Left forelimb (tissue), 1 donor: Measurements from ENCODE around the gene SYNGR3.
A peak's percentile ranks its signal among the peaks of the same experiment; 100 is the strongest.
"Not testable (repeated sequence)": the region's sequence is repeated elsewhere in the genome, so short reads cannot be mapped to it uniquely, and the experiment has no call there.

Source experiments
- DNase-seq: peaks from one replicate; pipeline ENCODE4 v3.0.0-alpha.2; 2018; ENCODE audit warnings: low spot score

Gene SYNGR3

DNA sequence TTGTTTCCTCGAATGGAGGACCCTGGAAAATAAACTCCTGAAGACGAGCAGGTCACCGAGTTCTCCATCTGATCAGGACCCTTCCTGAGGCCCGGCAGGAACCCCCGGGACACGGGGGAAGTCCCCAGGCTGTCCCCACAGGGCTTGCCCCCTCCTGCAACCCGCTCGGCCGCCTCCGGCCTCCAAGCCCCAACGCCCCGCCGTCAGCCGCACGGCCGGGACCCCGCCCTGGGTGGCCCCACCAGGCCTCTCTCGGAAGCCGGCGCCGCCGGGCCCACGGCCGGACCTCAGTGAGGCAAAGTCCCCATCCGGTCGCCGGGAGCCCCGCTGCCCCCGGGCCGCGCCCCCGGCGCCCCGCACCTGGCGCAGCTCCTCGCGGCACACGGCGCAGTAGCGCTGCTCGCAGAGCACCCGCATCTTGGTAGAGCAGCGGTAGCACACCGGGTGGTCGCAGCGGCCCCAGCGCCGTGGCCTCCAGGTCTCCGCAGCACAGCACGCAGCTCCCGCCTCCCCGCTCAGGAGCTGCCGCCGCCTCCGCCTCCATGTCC lies 19.5 kb downstream of the SYNGR3 start:
- DNase-seq = no peak

DNA sequence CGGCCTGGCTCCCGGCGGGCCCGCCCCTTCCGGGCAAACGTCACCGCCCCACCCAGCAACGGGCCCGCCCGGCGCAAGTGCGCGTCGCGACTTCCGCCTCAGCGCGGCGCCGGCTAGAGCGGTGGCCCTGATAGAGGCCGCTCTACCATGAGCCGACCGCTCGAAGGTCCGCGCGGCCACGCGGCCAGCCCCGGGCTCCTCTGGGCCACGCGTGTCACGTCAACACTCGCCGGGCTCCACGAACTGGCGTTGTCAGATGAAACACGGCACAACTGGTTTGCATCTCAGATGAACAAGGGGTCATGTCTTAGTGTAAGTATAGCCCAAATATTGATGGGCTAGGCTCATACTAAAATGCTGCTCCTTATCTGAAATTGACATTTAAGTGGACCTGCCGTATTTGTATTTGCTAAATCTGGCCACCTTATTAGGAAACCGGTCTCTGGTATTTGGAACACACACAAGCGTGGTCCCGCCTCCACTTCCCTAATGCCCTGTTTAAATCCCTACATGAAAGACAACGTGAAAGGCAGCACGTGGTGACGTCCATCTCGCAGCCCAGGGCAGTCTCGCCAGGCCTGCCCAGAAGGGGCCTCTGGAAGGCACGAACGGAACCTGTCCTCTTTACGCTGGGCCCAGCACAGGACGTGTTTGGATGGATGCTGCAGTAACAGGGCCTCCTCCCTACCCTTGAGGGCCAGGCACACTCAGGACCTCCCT lies 20.2 kb downstream of the SYNGR3 start, which contains the start of gene ZNF598:
TSS of gene ZNF598 (minus strand) at position 31 of the 720 bp plus-strand sequence.
- peak; percentile 89 for DNase-seq

DNA sequence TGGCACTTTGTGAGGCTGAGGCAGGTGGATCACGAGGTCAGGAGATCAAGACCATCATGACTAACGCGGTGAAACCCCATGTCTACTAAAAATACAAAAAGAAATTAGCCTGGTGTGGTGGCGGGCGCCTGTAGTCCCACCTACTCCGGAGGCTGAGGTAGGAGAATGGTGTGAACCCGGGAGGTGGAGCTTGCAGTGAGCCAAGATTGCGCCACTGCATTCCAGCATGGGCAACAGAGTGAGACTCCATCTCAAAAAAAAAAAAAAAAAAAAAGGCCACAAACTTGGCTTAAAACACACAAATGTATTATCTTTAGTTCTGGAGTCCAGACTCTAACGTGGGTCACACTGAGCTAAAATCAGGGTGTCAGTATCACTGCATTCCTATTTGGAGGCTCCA lies 22.0 kb downstream of the SYNGR3 start:
- not testable (repeated sequence) for DNase-seq

DNA sequence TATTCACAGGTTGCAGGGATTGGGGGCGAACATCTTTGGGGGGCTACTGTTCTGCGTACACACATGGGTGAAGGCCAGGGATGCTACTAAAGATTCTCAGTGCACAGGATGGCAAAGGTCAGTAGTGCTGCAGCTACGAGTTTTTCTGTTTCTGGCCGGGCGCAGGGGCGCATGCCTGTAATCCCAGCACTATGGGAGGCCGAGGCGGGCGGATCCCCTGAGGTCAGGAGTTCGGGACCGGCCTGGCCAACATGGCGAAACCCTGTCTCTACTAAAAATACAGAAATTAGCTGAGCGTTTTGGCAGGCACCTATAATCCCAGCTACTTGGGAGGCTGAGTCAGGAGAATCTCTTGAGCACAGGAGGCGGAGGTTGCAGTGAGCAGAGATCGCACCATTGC lies 23.8 kb downstream of the SYNGR3 start:
- no peak for DNase-seq

DNA sequence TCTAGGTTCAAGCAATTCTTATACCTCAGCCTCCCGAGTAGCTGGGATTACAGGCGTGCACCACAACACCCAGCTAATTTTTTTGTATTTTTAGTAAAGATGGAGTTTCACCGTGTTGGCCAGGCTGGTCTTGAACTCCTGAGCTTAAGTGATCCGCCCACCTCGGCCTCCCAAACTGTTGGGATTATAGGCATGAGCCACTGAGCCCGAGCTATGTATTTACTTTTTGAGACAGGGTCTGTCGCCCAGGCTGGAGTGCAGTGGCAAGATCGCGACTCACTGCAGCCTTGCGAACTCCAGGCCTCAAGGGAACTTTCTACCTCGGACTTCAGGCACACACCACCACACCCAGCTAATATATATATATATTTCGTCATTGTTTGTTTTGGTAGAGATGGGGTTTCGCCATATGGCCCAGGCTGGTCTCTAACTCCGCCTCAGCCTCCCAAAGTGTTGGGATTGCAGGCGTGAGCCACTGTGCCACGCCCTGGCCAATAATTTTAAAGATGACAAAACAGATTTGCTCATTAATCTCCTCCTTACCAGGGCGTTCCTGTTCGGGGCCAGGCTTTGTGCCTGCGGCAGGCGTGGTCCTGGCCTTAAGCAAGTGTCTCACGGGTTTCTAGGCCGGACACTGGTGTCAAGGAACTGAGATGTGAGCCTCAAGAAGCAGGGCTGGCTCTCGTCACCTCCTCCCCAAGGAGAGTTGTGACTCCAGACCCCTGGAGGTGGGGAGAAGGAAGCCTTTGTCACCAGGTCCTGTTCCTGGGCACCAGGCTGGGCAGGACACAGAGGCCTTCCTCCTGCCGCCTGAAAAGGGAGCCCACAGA lies 25.6 kb downstream of the SYNGR3 start:
- DNase-seq = no peak

DNA sequence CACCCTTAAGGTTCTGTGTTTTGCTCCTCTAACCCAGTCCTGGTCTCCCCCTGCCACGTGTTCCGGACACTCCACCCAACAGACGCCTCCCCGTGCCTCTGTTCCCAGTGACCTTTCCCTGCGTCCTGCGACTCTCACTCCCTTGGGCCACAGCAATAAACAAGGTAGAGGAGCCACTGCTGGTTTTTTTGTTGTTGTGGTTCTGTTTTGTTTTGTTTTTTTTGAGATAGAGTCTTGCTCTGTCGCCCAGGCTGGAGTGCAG lies 26.1 kb downstream of the SYNGR3 start:
- DNase-seq = no peak

DNA sequence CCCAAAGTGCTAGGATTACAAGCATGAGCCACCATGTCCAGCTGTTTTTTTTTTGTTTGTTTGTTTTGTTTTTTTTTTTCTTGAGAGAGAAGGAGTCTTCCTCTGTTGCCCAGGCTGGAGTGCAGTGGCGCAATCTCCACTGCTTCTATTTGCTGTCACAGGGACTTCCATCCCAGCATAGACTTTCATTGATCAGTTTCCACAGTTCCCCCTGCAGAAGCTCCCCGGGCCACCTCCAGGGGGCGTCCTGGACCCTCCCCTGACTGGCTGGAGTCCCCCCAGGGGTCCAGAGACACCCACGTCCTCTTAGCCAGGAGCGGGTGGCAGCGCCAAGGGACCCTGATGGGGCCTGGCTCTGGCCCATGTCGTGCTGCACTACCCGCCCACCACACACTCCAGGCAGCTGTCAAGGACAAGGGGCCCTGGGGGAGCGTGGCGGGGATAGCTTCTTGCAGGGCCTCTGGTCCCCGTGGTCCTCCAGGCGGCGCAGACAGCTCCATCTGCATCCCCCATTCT lies 26.7 kb downstream of the SYNGR3 start:
- DNase-seq = no peak

DNA sequence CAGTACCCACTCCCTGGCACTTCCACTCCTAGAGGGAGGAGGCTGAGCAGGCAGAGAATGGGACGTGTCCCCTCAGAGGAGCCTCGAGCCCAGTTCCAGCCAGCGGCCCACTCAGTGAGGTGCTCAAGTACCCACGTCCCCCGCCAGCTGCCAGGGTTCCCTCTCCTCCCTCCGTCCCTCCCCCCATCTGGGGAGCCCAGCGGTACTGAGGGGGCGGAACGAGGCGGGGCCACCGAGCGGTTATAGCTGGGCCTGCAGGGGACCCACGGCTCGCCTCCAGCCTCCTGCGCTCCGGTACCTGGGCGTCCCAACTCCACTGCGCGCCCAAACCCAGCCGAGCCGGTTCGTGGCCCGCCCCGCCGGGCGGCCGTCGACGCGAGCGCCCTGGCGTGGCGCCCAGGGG lies 29.7 kb downstream of the SYNGR3 start, which contains the start of gene NPW:
TSS of gene NPW (plus strand) at position 268 of the 403 bp plus-strand sequence.
- no peak for DNase-seq

DNA sequence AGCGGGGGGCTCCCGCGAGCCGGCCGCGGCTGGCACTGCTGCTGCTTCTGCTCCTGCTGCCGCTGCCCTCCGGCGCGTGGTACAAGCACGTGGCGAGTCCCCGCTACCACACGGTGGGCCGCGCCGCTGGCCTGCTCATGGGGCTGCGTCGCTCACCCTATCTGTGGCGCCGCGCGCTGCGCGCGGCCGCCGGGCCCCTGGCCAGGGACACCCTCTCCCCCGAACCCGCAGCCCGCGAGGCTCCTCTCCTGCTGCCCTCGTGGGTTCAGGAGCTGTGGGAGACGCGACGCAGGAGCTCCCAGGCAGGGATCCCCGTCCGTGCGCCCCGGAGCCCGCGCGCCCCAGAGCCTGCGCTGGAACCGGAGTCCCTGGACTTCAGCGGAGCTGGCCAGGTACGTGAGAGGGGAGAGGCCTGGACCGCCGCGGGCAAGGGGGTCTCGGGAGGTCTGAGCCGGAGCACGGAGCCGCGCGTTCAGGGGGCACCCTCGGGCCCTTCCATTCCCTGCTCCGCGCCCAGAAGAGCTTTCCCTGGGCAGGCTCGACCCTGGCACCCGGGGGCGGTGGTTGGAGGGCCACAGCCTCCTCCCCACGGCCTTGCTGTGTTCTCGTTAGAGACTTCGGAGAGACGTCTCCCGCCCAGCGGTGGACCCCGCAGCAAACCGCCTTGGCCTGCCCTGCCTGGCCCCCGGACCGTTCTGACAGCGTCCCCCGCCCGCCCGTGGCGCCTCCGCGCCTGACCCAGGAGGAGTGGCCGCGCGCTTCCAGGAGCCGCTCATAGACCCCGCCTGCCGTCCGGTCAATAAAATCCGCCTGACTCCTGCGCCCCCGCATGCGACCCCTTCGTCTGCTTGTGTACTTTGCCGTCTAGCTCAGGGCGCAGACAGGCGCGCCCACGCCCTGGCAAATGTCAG lies 30.4 kb downstream of the SYNGR3 start:
- DNase-seq = no peak

DNA sequence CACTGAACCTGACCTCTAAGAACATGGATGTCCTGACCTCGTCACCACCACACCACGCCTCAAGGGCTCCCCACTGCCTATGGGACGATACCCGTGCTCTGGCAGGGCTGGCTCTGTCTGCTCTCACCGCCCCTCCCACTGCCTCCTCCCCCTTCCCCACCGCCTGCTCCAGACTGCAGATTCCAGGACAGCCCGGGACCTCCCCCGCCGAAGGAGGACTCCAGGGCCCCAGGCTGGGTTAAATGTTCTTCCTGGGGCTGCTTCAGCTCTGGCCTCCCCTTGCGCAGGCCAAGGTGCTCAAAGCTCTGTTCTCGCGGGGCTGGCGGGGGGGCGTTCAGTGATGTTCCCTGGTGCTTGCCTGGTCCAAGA lies 32.9 kb downstream of the SYNGR3 start:
- no peak for DNase-seq

DNA sequence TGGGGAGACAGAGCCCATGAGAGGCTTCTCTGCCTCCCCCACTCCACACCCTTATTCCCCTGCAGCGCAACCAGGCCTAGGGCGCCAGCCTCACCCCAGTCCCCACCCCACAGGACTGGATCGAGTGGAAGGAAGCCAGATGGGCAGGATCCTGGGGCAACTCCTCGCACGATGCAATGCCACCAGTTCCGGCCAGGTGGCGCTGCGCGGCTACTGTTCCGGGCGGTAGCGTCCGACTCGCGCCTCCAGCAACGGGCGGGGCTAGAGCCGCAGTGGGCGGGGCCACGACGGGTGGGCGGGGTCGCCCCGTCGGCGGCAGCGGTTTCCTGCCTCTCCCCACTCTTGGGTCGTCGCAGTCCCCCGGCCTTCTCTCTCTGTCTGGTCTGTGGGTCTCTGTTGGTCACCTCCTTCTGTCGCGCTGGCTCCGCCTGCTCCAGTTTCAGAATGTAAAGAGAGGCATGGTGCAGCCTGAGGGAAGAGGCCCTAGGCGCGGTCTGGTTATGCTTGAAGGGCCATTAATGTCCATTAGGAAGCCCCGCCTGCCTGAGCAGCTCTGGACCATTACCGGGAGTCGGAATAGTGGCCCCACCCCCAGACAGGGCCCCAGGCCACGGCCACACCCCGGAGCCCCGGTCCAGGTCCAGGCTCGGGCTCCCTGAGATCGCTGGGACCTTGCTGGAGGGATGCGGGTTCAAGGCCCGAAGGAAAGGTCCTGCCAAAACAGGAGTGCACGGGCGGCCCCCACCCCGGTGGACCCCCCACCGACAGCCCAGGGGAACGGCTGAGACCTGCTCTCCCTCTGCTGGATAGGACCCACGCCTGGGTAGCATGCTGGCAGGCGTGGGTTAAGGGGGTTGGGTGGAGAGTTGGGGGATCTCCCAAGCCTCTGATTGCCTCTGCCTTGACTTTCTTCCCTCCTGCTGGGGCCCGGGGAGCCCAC lies 33.6 kb downstream of the SYNGR3 start:
- DNase-seq = peak; percentile 96

DNA sequence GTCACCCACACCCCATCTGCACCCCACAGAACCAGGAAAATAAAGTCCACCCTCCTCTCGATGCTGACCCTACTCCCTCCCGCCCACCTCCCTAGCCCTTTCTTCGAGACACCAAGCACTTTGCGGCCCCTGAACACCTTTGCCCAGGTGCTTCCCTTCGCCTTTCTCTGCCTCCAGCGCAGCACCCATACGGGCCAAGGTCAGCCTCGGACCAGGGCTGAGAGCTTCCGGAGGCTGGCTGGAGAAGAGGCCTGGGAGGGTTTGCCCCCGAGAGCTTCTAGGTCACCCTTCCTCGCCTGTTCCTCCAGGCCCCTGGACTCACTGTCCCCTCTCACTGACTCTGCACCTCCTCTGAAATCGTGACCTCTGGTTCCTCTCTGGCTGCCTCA lies 34.3 kb downstream of the SYNGR3 start:
- no peak for DNase-seq

DNA sequence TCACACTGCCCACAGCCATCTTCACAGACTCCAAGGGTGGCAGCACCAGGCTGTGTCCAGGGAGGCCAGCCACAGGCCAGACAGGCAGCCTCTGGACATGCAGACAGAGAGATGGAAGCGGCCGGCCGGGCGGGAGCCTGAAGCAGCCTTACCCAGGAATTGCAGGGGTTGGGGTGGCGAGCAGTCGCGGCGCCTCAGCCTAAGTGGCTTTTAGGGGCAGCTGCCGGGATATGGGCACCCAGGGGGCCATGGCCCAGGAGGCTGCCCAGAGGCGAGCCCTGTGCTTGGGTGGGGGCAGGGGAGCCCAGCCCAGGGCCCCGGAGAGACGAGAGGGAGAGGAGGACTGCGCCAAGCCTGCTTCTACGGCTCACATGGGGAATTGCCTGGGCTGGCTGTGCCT lies 35.5 kb downstream of the SYNGR3 start:
- DNase-seq = no peak

DNA sequence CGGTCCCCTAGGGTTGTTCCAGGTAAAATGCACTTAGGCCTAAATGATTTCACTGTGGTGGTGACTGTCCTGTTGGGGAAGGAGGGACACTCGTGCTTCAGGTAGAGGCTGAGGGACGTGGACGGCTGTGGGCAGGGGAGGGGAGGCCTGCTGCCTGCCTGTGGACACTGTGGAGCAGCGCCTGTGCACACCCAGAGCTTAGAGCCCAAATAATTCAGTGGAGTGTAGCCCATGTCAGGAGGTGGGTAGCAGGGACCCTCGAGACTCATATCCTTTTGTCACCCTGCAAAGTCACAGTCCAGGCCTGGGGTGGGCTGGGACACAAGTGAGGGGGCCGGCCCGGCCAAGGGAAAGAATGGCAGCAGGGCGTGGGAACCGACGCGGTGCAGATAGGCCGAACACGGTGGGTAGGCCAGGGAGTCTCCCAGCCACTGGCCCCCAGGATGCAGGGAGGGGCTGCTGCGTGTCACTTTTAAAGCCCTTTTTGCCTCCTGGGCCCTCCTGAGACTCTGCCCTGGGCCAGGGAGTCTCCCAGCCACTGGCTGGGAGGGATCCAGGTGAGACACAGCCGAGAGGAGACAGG lies 36.2 kb downstream of the SYNGR3 start:
- DNase-seq = no peak

DNA sequence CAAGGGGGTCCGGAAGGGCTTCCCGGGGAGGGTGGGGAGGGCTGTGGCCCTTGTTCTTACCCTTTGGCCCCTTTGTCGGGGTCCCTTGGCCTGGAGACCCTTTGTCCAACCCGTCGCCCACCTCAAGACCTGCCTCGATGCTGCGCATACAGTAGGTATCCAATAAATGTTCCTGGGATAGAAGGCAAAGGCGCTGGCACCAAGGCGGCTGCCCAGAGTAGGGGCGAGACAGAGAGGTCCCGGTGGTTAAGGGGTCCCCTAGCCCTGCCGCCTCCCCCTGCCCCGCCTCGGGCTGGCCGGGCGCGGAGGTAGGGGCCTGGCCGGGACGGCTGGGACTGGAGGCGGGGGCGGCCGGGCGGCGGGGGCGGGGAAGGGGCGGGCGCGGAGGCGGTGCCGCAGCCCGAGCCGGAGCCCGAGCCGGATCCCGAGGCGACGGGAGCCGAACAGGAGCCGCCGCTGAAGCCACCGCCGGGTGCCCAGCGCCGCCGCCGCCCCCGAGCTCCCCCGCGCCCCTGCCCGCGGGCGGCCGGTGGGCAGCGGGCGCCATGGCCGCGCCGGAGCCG lies 36.8 kb downstream of the SYNGR3 start, which contains the start of gene NHERF2:
TSS of gene NHERF2 (plus strand) at position 442 of the 563 bp plus-strand sequence. CDS start at position 546, 104 bp downstream.
- DNase-seq = no peak

DNA sequence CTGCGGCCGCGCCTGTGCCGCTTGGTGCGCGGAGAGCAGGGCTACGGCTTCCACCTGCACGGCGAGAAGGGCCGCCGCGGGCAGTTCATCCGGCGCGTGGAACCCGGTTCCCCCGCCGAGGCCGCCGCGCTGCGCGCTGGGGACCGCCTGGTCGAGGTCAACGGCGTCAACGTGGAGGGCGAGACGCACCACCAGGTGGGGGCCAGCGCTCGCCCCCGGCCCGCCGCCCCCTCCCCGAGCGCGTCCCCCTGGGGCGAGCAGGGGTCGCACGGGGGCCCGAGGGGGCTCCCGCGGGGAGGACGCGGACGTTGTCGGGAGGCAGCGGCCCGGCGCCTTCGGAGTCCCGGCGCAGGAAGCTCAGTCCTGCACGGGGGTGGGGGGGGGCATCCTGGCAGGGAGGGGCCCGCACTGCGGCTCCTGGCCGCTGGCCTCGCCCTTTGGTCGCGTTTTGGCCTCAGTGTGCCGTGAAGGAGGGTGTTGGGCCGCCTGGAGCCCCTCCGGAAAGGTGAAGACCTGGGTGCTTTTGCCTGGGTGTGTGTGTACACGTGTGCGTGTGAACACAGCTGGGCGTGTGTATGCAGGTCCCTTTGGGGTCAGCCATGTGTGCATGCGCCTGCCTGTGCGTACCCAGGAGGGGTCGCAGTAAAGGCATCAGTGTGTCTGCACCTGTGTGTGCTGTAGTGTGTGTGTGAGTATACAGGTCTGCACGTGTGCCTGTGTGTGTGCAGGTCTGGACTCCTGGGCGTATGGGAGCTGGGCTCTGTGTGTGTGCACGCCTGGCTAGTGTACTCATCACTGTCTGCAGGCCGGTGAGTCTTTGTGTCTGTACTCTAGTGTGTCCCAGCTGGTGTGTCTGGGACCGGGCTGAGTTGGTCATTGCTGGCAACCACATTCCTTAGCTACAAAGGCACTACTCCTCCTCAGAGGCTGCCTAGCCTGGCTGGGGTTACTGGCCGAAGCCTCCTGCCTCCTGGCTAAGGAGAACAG lies 37.5 kb downstream of the SYNGR3 start:
- peak; percentile 69 for DNase-seq

DNA sequence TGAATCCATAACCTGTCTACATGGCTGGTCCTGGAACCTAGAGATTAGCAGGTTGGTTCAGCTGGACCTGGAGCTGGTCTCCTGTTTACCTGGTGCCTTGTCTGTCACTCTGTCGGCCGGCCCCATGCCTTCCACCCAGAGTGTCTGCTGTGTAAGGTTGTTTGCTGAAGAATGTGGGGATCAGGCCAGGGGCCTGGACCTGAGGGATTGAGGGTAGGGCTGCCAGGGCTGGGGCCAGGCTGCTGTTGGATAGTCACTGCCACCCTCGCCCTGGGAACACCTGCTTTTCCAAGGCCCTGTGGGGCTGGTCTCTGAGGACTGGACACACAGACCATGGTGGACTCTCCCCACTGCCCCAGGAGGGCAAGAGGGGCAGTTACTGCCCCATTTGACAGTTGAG lies 38.4 kb downstream of the SYNGR3 start:
- no peak for DNase-seq

DNA sequence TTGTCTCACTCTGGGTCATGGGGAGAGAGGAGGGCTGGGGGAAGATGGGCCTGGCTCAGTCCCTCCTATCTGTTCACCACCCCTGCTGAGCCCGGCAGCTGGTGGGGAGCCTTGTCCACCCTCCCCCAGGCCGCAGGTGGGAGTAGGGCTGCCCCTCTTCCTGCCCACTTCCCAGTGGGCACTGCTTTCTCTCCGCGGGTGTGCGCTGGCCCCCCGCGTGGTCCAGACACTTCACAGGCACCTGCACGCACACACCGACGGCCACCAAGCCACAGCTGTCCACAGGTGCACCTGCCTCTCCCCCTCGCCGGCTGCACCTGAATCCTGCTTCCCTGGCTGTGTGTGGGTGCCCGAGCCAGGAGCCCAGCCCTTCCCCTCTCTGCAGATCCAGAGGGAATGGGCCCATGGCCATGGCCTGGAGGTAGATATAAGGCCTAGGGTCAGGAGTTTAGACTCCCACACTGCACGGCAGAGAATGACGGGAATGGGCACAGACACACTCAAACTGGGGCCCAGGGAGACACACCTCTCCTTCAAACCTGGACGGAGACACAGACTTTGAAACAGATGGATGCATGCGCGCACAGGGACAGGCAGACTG lies 39.0 kb downstream of the SYNGR3 start:
- DNase-seq = peak; percentile 55
